ENCODE data around the gene KRTAP6-3.

- TF ChIP-seq CTCF (IDR thresholded peaks at IDR 0.05): no peak
- TF ChIP-seq EP300 (IDR thresholded peaks at IDR 0.05): no peak
Observed at GRCh38 chr21:30638686-30639085, 46.4 kb downstream of the KRTAP6-3 start.
